Mononuclear cell (primary cell): ENCODE measurements around the gene ZNF749. TPM values are rescaled to one million over a fixed set of nuclear protein-coding genes. Genes with fewer than 3 reads are reported as not detected.
"Not testable (repeated sequence)": the region's sequence is repeated elsewhere in the genome, so short reads cannot be mapped to it uniquely, and the experiment has no call there.

Experiments used
- H3K27me3 ChIP-seq: 2 replicates; pipeline ENCODE4 v1.6.0; 2011; ENCODE audit warnings: low read length, control low read depth; ENCODE audit not compliant: insufficient read depth
- H3K4me1 ChIP-seq: 2 replicates; pipeline ENCODE4 v1.5.1; 2011; ENCODE audit warnings: mild to moderate bottlenecking, low read length, control low read depth; ENCODE audit not compliant: insufficient read depth
- H3K4me3 ChIP-seq: 2 replicates; pipeline ENCODE4 v1.5.1; 2011; ENCODE audit warnings: mild to moderate bottlenecking, low read length, moderate library complexity
- H3K9me3 ChIP-seq: 2 replicates; pipeline ENCODE4 v1.5.1; 2011; ENCODE audit warnings: low read depth, mild to moderate bottlenecking, control low read depth, low read length
- total RNA-seq: library from RNA; depleted of rRNA; stranded (reverse); fragments of >200 nt; gene quantifications from one replicate; pipeline ENCODE4 v1.2.3, GENCODE V29; 2012

Gene ZNF749
- total RNA-seq, 1 donor, result 5.0 TPM

- Histone ChIP-seq H3K9me3 (peaks cover 23% of the 10 kb centered on the region), H3K4me3 (no peak overlapping the region), H3K27me3 (no peaks in the 10 kb centered on the region), H3K4me1 (peaks cover 19% of the 10 kb centered on the region)
Observed at GRCh38 chr19:57438925-57439324, 3.8 kb downstream of the ZNF749 start.

- H3K9me3 ChIP-seq, result peaks cover 38% of the 10 kb centered on the region
- H3K4me3 ChIP-seq, result no peak overlapping the region
- no peaks in the 10 kb centered on the region for H3K4me1 ChIP-seq
- H3K27me3 ChIP-seq, result no peaks in the 10 kb centered on the region
Observed at GRCh38 chr19:57441979-57442752, 7.0 kb downstream of the ZNF749 start.

GRCh38 chr19:57443121-57443696 lies 8.1 kb downstream of the ZNF749 start:
- H3K4me3 ChIP-seq, result no peak overlapping the region
- H3K27me3 ChIP-seq, result no peaks in the 10 kb centered on the region
- H3K4me1 ChIP-seq, result no peaks in the 10 kb centered on the region
- H3K9me3 ChIP-seq, result peaks cover 38% of the 10 kb centered on the region

GRCh38 chr19:57452307-57452706 lies 17.2 kb downstream of the ZNF749 start:
- no peaks in the 10 kb centered on the region for H3K4me1 ChIP-seq
- H3K4me3 ChIP-seq, result no peak overlapping the region
- H3K9me3 ChIP-seq, result peaks cover 35% of the 10 kb centered on the region
- no peaks in the 10 kb centered on the region for H3K27me3 ChIP-seq

- H3K4me3 ChIP-seq, result no peak overlapping the region
- no peaks in the 10 kb centered on the region for H3K27me3 ChIP-seq
- peaks cover 71% of the 10 kb centered on the region for H3K9me3 ChIP-seq
- no peaks in the 10 kb centered on the region for H3K4me1 ChIP-seq
Observed at GRCh38 chr19:57465680-57466381, 30.7 kb downstream of the ZNF749 start.

GRCh38 chr19:57466489-57466888 lies 31.4 kb downstream of the ZNF749 start:
- Histone ChIP-seq H3K9me3 (peaks cover 71% of the 10 kb centered on the region), H3K27me3 (no peaks in the 10 kb centered on the region), H3K4me1 (no peaks in the 10 kb centered on the region), H3K4me3 (no peak overlapping the region)

GRCh38 chr19:57473646-57474045 lies 38.5 kb downstream of the ZNF749 start:
- peaks cover 10% of the 10 kb centered on the region for H3K4me1 ChIP-seq
- H3K27me3 ChIP-seq, result no peaks in the 10 kb centered on the region
- H3K9me3 ChIP-seq, result peaks cover 73% of the 10 kb centered on the region
- H3K4me3 ChIP-seq, result no peak overlapping the region

GRCh38 chr19:57477191-57478008 lies 42.3 kb downstream of the ZNF749 start, which contains the start of gene ZNF772:
ZNF772 (minus strand) TSS chr19:57477566; CDS start chr19:57477309, 257 bp downstream.
- peaks cover 3% of the 10 kb centered on the region for H3K27me3 ChIP-seq
- peak within 1 kb of the TSS; percentile 69 for H3K4me3 ChIP-seq
- H3K9me3 ChIP-seq, result peaks cover 55% of the 10 kb centered on the region
- H3K4me1 ChIP-seq, result peaks cover 10% of the 10 kb centered on the region

- Histone ChIP-seq H3K4me3 (peak within 1 kb of the TSS; percentile 72), H3K4me1 (peaks cover 12% of the 10 kb centered on the region)
- not testable (repeated sequence) for H3K9me3 ChIP-seq, H3K27me3 ChIP-seq
Observed at GRCh38 chr19:57487477-57488298, 52.6 kb downstream of the ZNF749 start, which contains the start of gene ZNF419. ZNF419 (plus strand) TSS chr19:57487750; CDS start chr19:57487951, 201 bp downstream.

- H3K4me3 ChIP-seq, result not testable (repeated sequence)
Observed at GRCh38 chr19:57488299-57488644, 53.1 kb downstream of the ZNF749 start.

More at GRCh38 chr19:57488299-57488644, 53.1 kb downstream of the ZNF749 start:
- H3K9me3 ChIP-seq, H3K27me3 ChIP-seq: not testable (repeated sequence)
- peaks cover 12% of the 10 kb centered on the region for H3K4me1 ChIP-seq

Other genes starting within 250 kb of the ZNF749 start
- 37.5 TPM for gene ZNF264, start 243.8 kb upstream of the ZNF749 start, total RNA-seq
- 0.31 TPM for gene AURKC, start 204.3 kb upstream of the ZNF749 start, total RNA-seq
- gene ZNF805, start 194.7 kb upstream of the ZNF749 start, total RNA-seq, result 78.5 TPM
- gene ZNF460, start 154.8 kb upstream of the ZNF749 start, total RNA-seq, result 90.5 TPM
- gene ZNF543, start 114.9 kb upstream of the ZNF749 start, total RNA-seq, result 5.6 TPM
- 4.5 TPM for gene ZNF304, start 84.1 kb upstream of the ZNF749 start, total RNA-seq
- 10.9 TPM for gene TRAPPC2B, start 71.8 kb upstream of the ZNF749 start, total RNA-seq
- gene ZNF547, start 71.8 kb upstream of the ZNF749 start, total RNA-seq, result 1.0 TPM
- 46.3 TPM for gene ZNF548, start 45.5 kb upstream of the ZNF749 start, total RNA-seq
- 8.1 TPM for gene ZNF17, start 24.2 kb upstream of the ZNF749 start, total RNA-seq
- 0.21 TPM for gene VN1R1, start 21.8 kb downstream of the ZNF749 start, total RNA-seq
- 2.6 TPM for gene ZNF772, start 42.2 kb downstream of the ZNF749 start, total RNA-seq
- gene ZNF419, start 52.4 kb downstream of the ZNF749 start, total RNA-seq, result 7.6 TPM
- gene ZNF773, start 64.6 kb downstream of the ZNF749 start, total RNA-seq, result 11.3 TPM
- gene ZNF549, start 92.0 kb downstream of the ZNF749 start, total RNA-seq, result 8.1 TPM
- gene ZNF550, start 124.5 kb downstream of the ZNF749 start, total RNA-seq, result 13.5 TPM
- 5.7 TPM for gene ZNF416, start 143.6 kb downstream of the ZNF749 start, total RNA-seq
- 8.4 TPM for gene ZIK1, start 148.8 kb downstream of the ZNF749 start, total RNA-seq
- 2.1 TPM for gene ZNF530, start 164.6 kb downstream of the ZNF749 start, total RNA-seq
- 36.8 TPM for gene ZNF134, start 178.9 kb downstream of the ZNF749 start, total RNA-seq
- 31.1 TPM for gene ZNF211, start 197.8 kb downstream of the ZNF749 start, total RNA-seq
- gene ZSCAN4, start 233.6 kb downstream of the ZNF749 start, total RNA-seq, result not detected
- gene ZNF551, start 246.7 kb downstream of the ZNF749 start, total RNA-seq, result 32.7 TPM